ENCODE data around the gene AP4E1. TPM values are rescaled to one million over a fixed set of nuclear protein-coding genes. Genes with fewer than 3 reads are reported as not detected.
"Not testable (repeated sequence)": the region's sequence is repeated elsewhere in the genome, so short reads cannot be mapped to it uniquely, and the experiment has no call there.

The AP4E1 gene
- total RNA-seq = 16.7 and 17.9 TPM in 2 replicates

DNA sequence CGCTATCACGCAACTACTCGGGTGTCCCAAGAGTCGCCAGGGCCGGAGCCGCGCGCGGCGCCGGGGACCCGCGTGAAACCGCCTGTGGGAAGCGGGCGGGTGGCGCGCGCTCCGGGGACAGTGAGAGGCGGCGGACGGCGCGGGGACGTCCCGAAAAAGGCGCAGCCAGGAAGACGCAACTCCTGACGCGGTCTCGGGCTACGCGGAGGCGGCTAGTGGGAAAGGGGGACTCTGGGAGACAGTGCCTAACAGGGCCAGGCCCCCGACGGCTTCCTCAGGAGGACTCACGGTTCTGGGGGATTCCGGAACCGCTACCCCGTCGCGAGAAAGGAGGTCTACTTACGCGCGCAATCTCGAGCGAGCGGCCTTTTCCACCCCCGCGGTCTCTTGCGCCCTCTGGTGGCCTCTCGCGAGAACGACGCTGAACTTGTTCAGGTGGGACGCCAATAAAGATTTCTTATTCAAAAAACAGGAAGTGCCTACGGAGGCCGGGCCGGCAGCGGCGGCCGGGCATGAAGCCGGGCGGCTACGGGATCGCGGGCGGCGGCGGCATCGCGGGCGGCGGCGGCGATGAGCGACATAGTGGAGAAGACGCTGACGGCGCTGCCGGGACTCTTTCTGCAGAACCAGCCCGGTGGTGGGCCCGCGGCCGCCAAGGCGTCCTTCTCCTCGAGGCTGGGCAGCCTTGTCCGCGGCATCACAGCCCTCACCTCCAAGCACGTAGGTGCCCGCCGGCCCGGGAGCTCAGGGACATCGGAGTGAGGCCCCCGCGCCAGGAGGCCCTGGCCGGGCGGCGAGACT lies at the start of gene AP4E1:
Gene AP4E1, plus strand, starts transcription at position 475 of the 801 bp plus-strand sequence. Its CDS starts 96 bp downstream, at position 571.
- Mint-ChIP-seq H3K4me3 (ENCODE audit: low read depth) (peak within 1 kb of the TSS; percentile 97), H3K9me3 (no peaks in the 10 kb centered on the region), H3K27me3 (ENCODE audit: low read depth) (no peaks in the 10 kb centered on the region), H3K4me1 (ENCODE audit: low read depth) (peaks cover 14% of the 10 kb centered on the region), H3K27ac (peak within 1 kb of the TSS; percentile 99), H3K36me3 (ENCODE audit: low read depth) (peaks cover 27% of the 10 kb centered on the region)
- peak; percentile 93 for DNase-seq (ENCODE audit: low spot score)
- intact Hi-C loops (cut with micrococcal nuclease) = loop anchor here (1.0 to 5.0 kb wide), 4 partner anchors 281 to 771 kb away; no protein-coding TSS in a partner anchor

DNA sequence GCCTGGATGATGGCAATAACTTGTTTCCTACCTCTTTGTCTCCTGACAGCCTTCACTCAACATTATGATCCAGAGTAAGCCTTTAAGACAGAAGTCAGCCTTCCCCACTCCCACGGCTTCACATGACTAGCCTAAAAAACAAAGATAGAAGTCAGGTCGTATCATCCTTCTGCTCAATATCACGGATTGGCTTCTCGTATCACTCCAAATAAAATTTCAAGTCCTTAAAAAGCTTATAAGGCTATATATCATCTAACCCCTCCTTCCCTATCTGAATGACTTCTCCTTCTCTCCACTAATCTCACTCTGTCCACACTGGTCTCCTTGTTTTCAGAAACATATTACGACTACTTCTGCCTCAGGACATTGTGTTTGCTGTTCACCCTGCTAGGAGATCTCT lies 47.7 kb upstream of the AP4E1 start:
- Mint-ChIP-seq H3K27me3 (ENCODE audit: low read depth) (peaks cover 23% of the 10 kb centered on the region), H3K4me1 (ENCODE audit: low read depth) (no peaks in the 10 kb centered on the region), H3K4me3 (ENCODE audit: low read depth) (no peak overlapping the region), H3K36me3 (ENCODE audit: low read depth) (no peaks in the 10 kb centered on the region), H3K27ac (no peak overlapping the region), H3K9me3 (no peaks in the 10 kb centered on the region)
- DNase-seq (ENCODE audit: low spot score) = no peak
- intact Hi-C loops (cut with micrococcal nuclease) = no loop called here

DNA sequence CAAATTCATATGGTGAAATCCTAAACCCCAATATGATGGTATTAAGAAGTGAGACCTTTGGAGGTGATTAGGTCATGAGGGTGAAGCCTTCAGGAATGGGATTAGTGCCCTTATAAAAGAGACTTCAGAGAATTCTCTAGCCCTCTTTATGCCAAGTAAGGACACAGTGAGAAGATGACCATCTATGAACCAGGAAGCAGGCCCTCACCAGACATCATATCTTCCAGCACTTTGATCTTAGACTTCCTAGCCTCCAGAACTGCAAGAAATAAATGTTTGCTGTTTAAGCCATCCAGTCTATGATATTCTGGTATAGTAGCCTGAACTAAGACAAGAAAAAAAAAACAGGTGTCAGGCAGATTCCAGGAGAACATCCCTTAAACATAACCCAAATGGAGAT lies 45.9 kb upstream of the AP4E1 start:
- Mint-ChIP-seq H3K4me3 (ENCODE audit: low read depth) (no peak overlapping the region), H3K9me3 (no peaks in the 10 kb centered on the region)
- intact Hi-C loops (cut with micrococcal nuclease) = no loop called here

DNA sequence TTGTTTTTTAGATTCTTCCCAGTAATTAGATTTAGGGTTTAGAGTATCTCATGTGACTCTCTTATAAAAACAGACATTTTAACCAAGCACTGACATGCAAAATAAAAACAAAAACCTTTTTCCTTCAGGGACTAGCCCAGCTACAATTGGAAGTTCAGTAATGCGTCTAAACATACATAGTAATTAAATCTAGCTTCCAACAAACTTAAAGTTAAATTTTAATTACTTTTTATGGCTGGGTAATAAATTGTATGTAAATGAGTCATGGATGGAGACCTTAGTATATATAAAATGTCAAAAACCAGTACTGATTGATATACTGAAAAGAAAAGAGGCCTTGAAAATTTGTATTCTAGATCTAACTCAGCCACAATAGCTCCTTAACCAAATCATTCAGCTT lies 43.6 kb upstream of the AP4E1 start:
- no peak for DNase-seq (ENCODE audit: low spot score)
- no peaks in the 10 kb centered on the region for H3K36me3 Mint-ChIP-seq (ENCODE audit: low read depth)
- H3K27me3 Mint-ChIP-seq (ENCODE audit: low read depth) = peaks cover 14% of the 10 kb centered on the region
- no peak overlapping the region for H3K4me3 Mint-ChIP-seq (ENCODE audit: low read depth)
- H3K4me1 Mint-ChIP-seq (ENCODE audit: low read depth) = no peaks in the 10 kb centered on the region
- intact Hi-C loops (cut with micrococcal nuclease) = no loop called here
- no peaks in the 10 kb centered on the region for H3K9me3 Mint-ChIP-seq
- H3K27ac Mint-ChIP-seq = no peak overlapping the region

More for the DNA sequence above, 45.9 kb upstream of the AP4E1 start:
- Mint-ChIP-seq H3K4me1 (ENCODE audit: low read depth) (no peaks in the 10 kb centered on the region), H3K27ac (no peak overlapping the region), H3K36me3 (ENCODE audit: low read depth) (no peaks in the 10 kb centered on the region), H3K27me3 (ENCODE audit: low read depth) (peaks cover 14% of the 10 kb centered on the region)
- no peak for DNase-seq (ENCODE audit: low spot score)

DNA sequence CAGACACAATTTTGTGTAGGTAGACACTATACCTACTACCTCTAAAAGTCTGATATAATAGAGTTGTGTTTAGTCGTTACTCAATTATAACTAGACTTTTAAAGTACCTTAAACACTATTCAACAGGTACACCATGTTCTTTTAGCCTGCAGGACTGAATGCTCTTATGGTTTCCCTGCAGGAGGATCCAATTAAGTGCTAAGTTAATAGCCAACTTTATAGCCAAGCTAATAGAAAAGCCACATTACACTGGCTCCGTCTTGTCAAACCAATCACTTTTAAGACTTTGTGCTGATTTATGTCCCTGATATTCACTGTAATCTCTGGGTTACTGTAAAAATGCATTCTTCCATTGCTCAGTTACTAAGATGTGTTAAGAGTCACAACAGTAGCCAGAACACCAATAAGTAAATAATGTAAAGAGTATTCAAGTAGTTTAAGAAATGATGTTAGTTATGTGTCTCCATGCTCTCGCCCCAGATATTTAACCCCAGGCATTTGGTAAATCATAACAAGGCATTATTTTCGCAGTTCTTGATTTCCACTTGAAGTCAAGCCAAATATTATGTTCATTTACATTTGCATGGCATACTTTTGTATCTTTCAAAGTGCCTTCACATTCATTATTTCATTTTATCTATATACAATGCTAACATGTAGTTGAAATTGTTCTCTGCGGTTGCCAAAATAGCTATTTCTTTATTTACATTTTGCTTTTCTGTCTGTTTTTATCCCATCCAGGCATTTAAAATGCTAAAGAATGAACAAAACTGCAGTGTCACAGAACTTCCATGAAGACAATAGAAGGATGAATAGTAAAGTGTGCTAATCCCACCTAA lies 42.7 kb upstream of the AP4E1 start:
- intact Hi-C loops (cut with micrococcal nuclease) = no loop called here
- H3K4me3 Mint-ChIP-seq (ENCODE audit: low read depth) = no peak overlapping the region
- no peaks in the 10 kb centered on the region for H3K4me1 Mint-ChIP-seq (ENCODE audit: low read depth)
- DNase-seq (ENCODE audit: low spot score) = no peak
- no peaks in the 10 kb centered on the region for H3K9me3 Mint-ChIP-seq
- H3K27me3 Mint-ChIP-seq (ENCODE audit: low read depth) = peaks cover 16% of the 10 kb centered on the region
- H3K27ac Mint-ChIP-seq = no peak overlapping the region
- H3K36me3 Mint-ChIP-seq (ENCODE audit: low read depth) = no peaks in the 10 kb centered on the region

DNA sequence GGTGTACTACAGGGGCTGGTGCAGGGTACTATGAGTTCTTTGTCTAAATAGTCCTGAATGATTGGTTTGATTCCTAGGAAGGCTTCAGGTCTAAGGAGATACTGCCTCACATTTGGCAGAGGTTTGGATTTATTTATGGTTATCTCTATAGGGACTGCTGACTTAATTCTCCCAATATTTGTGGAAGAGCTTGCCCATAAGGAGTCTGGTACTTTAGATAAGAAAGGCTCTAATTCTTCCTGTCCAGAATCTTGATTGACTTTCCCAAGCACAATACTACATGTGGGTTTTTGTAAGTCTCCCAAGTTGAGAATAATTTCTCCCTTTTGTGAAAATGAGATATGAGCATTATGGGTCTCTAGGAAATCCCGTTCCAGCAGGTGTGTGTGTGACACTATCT lies 36.7 kb upstream of the AP4E1 start:
- no peak for DNase-seq (ENCODE audit: low spot score)
- intact Hi-C loops (cut with micrococcal nuclease) = no loop called here
- H3K27ac Mint-ChIP-seq = no peak overlapping the region
- peaks cover 7% of the 10 kb centered on the region for H3K4me1 Mint-ChIP-seq (ENCODE audit: low read depth)
- peaks cover 30% of the 10 kb centered on the region for H3K27me3 Mint-ChIP-seq (ENCODE audit: low read depth)
- no peak overlapping the region for H3K4me3 Mint-ChIP-seq (ENCODE audit: low read depth)
- no peaks in the 10 kb centered on the region for H3K9me3 Mint-ChIP-seq
- H3K36me3 Mint-ChIP-seq (ENCODE audit: low read depth) = no peaks in the 10 kb centered on the region

DNA sequence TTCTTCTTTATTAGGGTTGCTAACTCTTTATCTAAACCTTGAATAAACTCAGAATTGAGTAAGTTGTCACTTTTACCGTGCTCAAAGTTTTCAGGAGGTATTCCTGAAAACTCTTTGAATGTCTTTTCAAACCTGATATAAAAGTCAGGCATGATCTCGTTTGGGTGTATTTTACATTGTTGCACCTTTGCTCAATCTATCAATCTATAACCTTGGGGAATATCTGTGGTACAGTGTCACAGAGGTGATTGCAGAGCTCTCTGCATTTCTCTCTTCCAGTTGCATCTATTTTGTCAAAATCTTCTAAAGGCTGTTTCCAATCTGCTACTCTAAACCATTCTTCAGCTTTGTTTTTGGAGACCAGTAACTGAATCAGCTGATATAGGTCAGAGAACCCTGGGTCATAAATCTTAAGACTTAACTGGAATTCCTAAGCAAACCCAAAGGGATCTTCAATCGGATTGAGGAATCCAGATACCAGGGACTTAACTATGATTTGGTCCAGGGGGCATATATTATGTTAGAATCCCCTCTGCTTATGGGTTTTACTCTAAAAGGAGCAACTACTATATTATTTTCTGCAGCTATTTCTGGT lies 35.6 kb upstream of the AP4E1 start:
- Mint-ChIP-seq H3K27me3 (ENCODE audit: low read depth) (peaks cover 27% of the 10 kb centered on the region), H3K4me3 (ENCODE audit: low read depth) (no peak overlapping the region), H3K36me3 (ENCODE audit: low read depth) (no peaks in the 10 kb centered on the region), H3K9me3 (no peaks in the 10 kb centered on the region), H3K27ac (no peak overlapping the region), H3K4me1 (ENCODE audit: low read depth) (peaks cover 16% of the 10 kb centered on the region)
- intact Hi-C loops (cut with micrococcal nuclease) = no loop called here
- no peak for DNase-seq (ENCODE audit: low spot score)

DNA sequence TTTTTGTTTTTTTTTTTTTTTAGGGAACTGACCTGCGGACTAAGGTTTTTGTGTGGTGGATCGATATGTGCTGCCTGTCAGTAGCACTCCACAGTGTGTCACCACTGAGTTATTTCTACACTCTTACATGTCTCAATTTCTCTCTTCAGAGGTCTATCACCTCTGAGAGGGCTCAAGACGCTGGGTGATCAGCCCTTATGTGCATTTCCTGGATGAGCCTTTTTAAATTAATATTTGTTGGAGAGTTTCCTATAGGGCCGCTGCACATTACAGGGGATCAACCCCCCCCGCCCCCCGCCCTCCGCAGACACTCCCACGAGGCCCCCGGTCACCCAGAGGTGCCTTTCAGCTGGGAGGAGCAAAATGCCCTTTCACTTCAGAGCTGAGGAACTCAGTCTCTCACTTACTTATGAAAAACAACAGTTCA lies 34.5 kb upstream of the AP4E1 start:
- Mint-ChIP-seq H3K27ac (no peak overlapping the region), H3K4me3 (ENCODE audit: low read depth) (peak overlapping the region; percentile 5), H3K27me3 (ENCODE audit: low read depth) (peaks cover 27% of the 10 kb centered on the region), H3K9me3 (no peaks in the 10 kb centered on the region), H3K36me3 (ENCODE audit: low read depth) (no peaks in the 10 kb centered on the region), H3K4me1 (ENCODE audit: low read depth) (peaks cover 26% of the 10 kb centered on the region)
- intact Hi-C loops (cut with micrococcal nuclease) = no loop called here
- no peak for DNase-seq (ENCODE audit: low spot score)

DNA sequence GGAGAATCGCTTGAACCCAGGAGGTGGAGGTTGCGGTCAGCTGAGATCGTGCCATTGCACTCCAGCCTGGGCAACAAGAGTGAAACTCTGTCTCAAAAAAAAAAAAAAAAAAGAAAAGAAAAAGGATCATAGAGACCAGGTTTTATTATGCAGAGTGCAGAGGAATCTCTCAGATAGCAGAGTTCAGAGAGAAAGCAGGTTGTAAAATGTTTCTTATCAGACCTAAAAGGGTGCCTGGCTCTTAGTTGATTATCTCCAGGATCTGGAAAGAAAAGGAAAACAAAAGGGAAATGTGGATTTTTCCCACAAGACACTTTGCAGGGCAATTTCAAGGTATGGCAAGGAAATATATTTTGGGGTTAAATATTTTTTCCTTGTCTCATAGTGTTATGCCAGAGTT lies 33.2 kb upstream of the AP4E1 start:
- H3K36me3 Mint-ChIP-seq (ENCODE audit: low read depth); H3K27ac Mint-ChIP-seq; H3K4me3 Mint-ChIP-seq (ENCODE audit: low read depth); H3K9me3 Mint-ChIP-seq; intact Hi-C loops (cut with micrococcal nuclease); DNase-seq (ENCODE audit: low spot score): not testable (repeated sequence)
- H3K4me1 Mint-ChIP-seq (ENCODE audit: low read depth) = peaks cover 36% of the 10 kb centered on the region
- peaks cover 19% of the 10 kb centered on the region for H3K27me3 Mint-ChIP-seq (ENCODE audit: low read depth)

DNA sequence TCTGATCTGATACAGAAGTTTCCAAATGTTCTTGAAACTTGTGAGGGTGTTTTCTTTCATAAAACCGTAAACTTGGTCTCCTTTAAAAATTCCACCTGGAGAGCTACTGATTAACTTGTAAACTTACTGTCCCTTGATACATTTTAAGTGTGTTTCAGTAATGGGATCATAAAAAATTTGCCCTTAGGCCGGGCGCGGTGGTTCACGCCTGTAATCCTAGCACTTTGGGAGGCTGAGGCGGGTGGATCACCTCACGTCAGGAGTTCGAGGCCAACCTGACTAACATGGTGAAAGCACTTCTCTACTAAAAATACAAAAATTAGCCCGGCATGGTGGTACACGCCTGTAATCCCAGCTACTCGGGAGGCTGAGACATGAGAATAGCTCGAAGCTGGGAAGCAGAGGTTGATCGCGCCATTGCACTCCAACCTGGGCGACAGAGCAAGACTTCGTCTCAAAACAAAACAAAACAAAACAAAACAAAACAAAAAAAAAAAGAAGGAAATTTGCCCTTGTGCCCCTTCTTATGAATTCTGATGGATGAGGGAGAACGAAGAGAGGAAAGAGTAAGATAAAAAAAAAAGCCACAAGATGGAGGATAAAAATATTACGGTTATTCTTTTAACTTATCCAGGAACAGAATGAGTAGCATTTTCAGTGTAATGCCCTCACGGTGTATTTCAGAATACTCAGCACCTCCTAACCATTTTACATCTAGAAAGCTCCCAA lies 32.1 kb upstream of the AP4E1 start:
- DNase-seq (ENCODE audit: low spot score) = no peak
- Mint-ChIP-seq H3K36me3 (ENCODE audit: low read depth) (no peaks in the 10 kb centered on the region), H3K4me1 (ENCODE audit: low read depth) (peaks cover 48% of the 10 kb centered on the region), H3K4me3 (ENCODE audit: low read depth) (peak overlapping the region; percentile 54), H3K27ac (peak overlapping the region; percentile 64), H3K27me3 (ENCODE audit: low read depth) (peaks cover 15% of the 10 kb centered on the region), H3K9me3 (no peaks in the 10 kb centered on the region)
- intact Hi-C loops (cut with micrococcal nuclease) = no loop called here

- peak overlapping the region; percentile 64 for H3K27ac Mint-ChIP-seq
- no peaks in the 10 kb centered on the region for H3K36me3 Mint-ChIP-seq (ENCODE audit: low read depth)
- no peaks in the 10 kb centered on the region for H3K9me3 Mint-ChIP-seq
- peak overlapping the region; percentile 54 for H3K4me3 Mint-ChIP-seq (ENCODE audit: low read depth)
- peak; percentile 56 for DNase-seq (ENCODE audit: low spot score)
- intact Hi-C loops (cut with micrococcal nuclease) = loop anchor here (1.0 kb wide), 1 partner anchor 8 kb away; no protein-coding TSS in a partner anchor
- peaks cover 10% of the 10 kb centered on the region for H3K27me3 Mint-ChIP-seq (ENCODE audit: low read depth)
- H3K4me1 Mint-ChIP-seq (ENCODE audit: low read depth) = peaks cover 53% of the 10 kb centered on the region
Measured at GRCh38 chr15:50876989-50877360, 31.5 kb upstream of the AP4E1 start.

DNA sequence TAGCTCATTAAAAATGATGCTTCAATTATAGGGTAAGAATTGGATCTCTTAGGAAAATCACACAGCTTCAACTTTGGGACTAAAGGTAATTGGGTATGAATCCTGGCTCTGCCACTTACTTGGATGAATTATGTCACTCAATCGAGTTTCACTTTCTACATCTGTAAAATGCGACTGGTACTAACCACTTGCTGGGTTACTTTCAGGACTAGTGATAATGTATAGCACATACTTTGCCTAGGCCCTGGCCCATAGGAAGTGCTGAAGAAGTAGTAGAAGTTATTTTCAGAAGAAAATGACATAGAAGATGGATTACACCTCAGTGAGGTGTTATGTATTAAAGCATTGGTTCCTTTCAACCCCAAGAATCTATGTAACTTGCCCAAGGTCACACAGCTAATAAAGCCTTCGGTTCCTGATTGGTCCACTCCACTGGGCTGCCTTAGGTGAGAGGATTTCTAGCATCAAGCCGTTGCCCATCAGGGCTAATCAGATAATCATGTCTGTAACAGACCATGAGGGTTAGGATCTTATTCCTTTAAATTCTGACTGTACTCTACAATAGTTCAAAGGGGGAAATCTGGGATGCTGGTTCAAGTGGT lies 29.4 kb upstream of the AP4E1 start:
- H3K27ac Mint-ChIP-seq = peak overlapping the region; percentile 73
- intact Hi-C loops (cut with micrococcal nuclease) = no loop called here
- H3K27me3 Mint-ChIP-seq (ENCODE audit: low read depth) = no peaks in the 10 kb centered on the region
- no peaks in the 10 kb centered on the region for H3K36me3 Mint-ChIP-seq (ENCODE audit: low read depth)
- DNase-seq (ENCODE audit: low spot score) = peak; percentile 20
- no peaks in the 10 kb centered on the region for H3K9me3 Mint-ChIP-seq
- H3K4me1 Mint-ChIP-seq (ENCODE audit: low read depth) = peaks cover 64% of the 10 kb centered on the region
- H3K4me3 Mint-ChIP-seq (ENCODE audit: low read depth) = peak overlapping the region; percentile 45
